Muscle of back (tissue), 11 donors: ENCODE results near the gene PSMD1. TPM values are rescaled to one million over a fixed set of nuclear protein-coding genes. Genes with fewer than 3 reads are reported as not detected.

Experiments
- DNase-seq, 3 donors: peaks; one replicate each; pipeline versions ENCODE4 v3.0.0 to v3.0.0-alpha.2; 2013
- polyA plus RNA-seq, 10 donors: library from polyadenylated mRNA; unstranded; fragments of 120-200 nt; gene quantifications; one replicate each; pipeline ENCODE4 v1.2.1, GENCODE V29; 2013; ENCODE audit not compliant: insufficient read length in 10 of 10

PSMD1 gene
- polyA plus RNA-seq, 10 donors, result 63.4 to 109 (median 75.8) TPM

DNA sequence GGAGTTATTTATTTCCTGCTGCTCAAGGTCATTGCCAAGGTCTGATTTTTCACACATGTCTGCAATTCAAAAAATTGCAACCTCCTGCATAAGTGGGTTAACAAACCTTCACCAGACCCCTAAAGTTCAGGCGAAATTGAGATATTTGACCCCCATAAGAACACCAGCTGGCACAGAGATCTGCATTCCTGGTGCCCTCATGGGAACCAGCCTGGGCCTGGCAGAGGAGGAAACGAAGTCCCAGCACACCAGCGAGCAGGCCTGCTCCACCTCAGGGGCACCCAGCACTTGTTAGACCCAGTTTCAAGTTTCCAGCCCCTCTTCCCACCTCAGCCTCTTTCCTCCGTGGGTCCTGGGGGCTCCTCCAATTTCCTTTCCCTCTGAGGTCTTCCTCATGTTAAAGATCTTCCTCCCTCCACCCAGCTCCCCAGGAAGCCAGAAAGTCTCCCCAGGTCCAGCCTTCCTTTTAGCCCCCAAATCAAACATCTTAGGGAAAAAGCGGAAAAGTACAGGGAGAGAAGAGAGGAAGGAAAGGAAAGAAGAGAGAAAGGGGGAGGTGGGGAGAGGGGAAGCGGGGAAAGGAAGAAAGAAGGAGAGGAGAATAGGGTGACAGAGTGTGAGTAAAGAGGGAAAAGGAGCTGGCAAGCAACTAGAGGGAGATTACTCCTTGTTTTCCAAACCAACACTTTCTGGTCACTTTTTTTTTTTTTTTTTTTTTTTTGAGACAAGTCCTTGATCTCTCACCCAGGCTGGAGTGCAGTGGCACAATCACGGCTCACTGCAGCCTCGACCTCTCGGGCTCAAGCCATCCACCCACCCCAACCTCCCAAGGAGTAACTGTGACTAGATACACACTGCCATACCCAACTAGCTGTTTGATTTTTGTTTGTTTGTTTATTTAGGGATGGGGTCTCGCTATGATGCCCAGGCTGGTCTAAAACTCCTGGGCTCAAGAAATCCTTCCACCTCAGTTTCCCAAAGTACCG lies 23.2 kb upstream of the PSMD1 start:
- DNase-seq, result no peak

GRCh38 chr2:231034291-231034882 lies 22.3 kb upstream of the PSMD1 start:
- no peak for DNase-seq

DNA sequence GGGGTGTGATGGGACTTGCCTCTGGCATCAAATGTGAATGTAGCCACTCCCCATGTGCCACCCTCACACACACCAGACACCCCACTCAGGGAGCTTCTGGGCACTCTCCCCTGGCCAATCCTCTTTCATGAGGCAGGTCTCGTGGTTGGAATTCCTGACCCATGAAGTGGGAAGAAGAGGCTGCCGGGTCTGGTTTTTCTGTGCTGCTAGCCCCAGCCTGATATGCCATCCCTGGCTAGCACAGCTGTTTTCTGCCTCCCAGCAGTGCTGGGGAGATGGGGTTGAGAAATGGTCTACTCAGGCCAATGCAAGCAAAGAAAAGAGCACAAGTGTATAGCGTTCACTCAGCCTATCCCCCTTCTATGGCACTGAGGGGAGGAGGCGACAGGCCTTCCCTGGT lies 20.5 kb upstream of the PSMD1 start:
- DNase-seq, result no peak

GRCh38 chr2:231036578-231037106 lies 20.0 kb upstream of the PSMD1 start:
- DNase-seq, result no peak

GRCh38 chr2:231037202-231037730 lies 19.4 kb upstream of the PSMD1 start, which contains the start of gene C2orf72:
C2orf72 (plus strand) TSS chr2:231037523; CDS start chr2:231037566, 43 bp downstream.
- DNase-seq, result no peak

GRCh38 chr2:231037731-231038482 lies 18.8 kb upstream of the PSMD1 start:
- no peak for DNase-seq

DNA sequence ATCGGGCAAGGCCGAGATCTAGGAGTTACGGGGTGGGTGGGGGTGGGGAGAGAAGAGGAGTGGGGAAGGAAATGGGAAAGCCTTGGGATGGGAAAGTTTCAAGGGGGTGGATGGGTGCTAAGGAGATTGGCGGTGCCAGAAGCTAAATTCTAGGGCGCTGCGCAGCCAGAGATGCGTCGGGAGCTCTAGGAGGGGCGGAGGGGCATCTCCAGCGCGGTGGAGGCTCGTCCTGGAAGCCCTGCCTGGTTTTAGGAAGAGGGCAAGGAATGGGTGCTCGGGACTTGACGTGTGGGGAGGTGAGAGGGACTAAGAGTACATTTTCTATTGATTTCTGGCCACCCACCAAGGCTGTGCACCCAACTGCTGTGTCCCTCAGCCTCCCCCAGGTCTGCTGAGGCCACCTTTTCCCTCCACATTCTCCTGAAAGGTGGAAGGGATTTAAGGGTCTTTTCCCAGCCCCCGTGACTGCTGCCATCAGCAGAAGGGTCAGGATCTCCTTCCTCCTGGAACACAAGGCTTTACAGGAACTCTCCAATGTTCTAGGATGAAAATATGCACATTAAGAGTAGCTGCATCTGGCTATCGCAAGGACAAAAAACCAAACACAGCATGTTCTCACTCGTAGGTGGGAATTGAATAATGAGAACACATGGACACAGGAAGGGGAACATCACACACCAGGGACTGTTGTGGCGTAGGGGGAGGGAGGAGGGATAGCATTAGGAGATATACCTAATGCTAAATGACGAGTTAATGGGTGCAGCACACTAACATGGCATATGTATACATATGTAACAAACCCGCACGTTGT lies 18.0 kb upstream of the PSMD1 start:
- no peak for DNase-seq

- no peak for DNase-seq
These were observed 17.4 kb upstream of the PSMD1 start for GRCh38 chr2:231039294-231039664.

GRCh38 chr2:231039821-231040364 lies 16.8 kb upstream of the PSMD1 start:
- DNase-seq, result no peak

GRCh38 chr2:231041061-231041689 lies 15.5 kb upstream of the PSMD1 start:
- DNase-seq, result no peak

DNA sequence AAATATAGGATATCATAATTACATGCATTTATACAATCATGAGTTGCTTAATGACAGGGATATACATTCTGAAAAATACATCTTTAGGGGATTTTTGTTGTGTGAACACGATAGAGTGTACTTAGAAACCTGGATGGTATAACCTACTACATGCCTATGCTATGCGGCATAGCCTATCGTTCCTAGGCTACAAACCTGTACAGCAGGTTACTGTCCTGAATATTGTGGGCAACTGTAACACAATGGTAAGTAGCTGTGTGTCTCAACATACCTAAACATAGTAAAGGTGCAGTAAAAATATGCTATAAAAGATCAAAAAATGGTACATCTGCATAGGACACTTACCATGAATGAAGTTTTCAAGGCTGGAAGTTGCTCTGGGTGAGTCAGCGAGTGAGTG lies 12.9 kb upstream of the PSMD1 start:
- DNase-seq, result no peak

DNA sequence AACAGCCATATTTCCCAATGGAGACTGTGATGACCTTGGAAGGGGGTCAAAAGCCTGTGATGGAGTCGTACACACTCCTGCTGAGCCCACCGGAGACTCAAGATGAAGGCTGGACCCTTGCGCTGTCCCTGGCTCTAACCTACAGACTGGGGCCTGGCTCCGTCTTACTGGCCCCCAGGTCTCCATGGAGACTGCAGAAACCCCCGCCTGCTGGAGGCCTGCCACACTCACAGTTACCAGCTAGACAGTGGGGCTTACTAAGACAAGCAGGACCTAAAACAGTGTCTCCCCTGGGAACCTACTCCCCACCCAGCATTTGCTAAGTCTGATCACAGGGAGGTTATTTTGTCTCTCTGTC lies 9.8 kb upstream of the PSMD1 start:
- no peak for DNase-seq

- no peak for DNase-seq
These were observed 9.3 kb upstream of the PSMD1 start for GRCh38 chr2:231047274-231047922.

GRCh38 chr2:231047923-231048915 lies 8.4 kb upstream of the PSMD1 start:
- DNase-seq, result no peak

- DNase-seq, result no peak
These were observed 7.2 kb upstream of the PSMD1 start for GRCh38 chr2:231049286-231050017.

DNA sequence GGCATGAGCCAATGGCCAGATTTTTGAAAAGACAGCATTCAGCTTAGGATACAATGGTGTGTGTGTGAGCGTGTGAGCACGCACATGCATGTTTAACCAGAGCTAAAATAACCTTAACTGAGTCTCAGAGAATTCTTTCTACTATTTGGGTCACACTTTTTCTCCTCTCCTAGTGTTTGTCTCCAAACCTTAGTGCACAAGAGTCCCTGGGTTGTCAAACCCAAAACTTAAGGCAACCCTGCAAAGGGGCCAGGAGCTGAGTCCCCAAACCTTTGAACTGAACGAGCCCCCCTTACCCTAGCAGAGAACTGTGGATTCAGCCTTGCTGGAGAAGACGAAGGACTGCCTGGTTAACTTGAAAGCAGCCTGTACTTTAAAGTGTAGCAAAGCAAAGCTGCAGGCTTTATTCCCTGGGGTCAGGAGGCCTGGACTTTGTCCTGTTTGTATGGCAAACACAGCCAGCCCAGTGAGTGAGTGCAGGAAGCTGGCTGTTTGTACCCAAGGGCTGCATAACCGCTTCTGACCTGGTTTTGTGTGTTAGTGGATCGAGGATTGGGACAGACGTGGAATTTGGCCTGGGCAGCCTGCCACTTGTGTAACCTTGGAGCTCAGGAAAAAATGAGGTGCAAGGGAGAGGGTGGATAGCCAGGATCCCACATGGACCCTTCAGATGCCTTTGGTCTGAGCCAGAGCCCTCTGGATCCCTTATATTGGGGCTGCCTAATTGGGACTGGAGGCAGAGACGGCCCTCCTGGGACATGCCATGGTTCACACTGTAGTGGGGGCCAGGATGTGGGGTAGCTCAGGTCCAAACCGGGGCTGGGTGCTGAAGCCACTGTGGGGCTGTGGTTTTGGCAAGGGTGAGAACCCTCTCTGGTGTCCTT lies 6.4 kb upstream of the PSMD1 start:
- DNase-seq, result no peak

DNA sequence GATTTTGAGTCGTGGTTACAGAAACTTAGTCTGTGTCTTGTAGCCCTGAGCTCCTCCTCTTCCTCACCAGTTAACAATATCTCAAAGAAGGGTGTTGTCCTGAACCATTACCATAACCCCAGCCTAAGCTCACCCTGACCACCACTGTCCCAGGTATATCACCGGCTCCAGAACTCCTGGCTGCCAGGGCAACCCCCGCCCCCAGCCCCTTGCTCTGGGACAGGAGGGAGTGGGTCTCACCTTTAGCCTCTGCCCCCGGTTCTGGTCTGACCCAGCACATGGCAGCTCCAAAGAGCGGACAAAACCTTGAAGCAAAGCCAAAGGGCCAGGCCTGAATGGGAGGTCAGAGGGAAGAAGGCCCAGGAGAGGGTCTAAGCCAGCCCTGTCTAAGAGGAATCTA lies 5.6 kb upstream of the PSMD1 start:
- no peak for DNase-seq
